HT-29 (cell line): ENCODE measurements around the gene OLA1. TPM values are rescaled to one million over a fixed set of nuclear protein-coding genes. Genes with fewer than 3 reads are reported as not detected.
"Not testable (repeated sequence)": the region's sequence is repeated elsewhere in the genome, so short reads cannot be mapped to it uniquely, and the experiment has no call there.

Experiments used
- DNase-seq: peaks from one replicate; pipeline ENCODE4 v3.0.0-alpha.2; 2015; ENCODE audit warnings: low spot score
- total RNA-seq: library from RNA; depleted of rRNA; stranded (reverse); fragments of >200 nt; shearing (Covaris generic); gene quantifications from 2 replicates; pipeline ENCODE4 v1.2.3, GENCODE V29; 2014; rRNA removed

The OLA1 gene
- 50.7 and 62.9 TPM in 2 replicates for total RNA-seq

- DNase-seq = peak; percentile 96
Observed at GRCh38 chr2:174248187-174248997, at the start of gene OLA1. Gene OLA1 (minus strand): TSS chr2:174248532. CDS start chr2:174246815, 1,717 bp downstream.

DNA sequence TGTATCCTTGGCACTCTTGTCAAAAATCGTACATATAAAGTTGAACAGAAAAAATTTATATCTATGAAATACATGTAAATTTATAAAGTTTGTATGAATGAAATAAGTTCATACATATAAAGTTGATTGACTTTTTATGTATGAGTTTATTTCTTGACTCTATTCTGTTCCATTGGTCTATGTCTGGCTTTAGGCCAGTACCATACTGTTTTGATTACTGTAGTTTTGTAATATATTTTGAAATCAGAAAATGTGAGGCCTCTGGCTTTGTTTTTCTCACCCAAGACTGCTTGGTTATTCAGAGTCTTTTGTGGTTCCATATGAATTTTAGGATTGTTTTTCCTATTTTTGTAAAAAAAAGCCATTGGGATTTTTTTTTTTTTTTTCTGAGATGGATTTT, 44.6 kb upstream of the OLA1 start:
- no peak for DNase-seq

DNA sequence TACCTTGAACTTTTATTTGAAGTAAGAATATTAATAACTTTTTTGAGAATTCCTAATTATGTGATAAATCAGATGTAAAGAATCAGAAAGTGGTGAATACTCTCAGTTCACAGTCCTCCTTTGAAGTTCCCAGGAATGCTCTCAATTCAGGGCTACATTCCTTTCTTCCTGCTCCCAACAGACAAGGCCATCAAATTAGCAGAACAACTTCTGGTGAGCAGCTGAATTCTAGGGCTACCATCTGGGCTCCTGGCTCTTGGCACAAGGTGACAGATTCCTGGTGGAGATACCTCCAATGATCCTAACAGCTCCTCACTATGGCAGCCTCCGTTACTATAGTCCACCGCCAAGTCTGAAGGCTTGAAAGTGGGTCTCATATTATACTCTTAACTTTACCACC, 37.8 kb upstream of the OLA1 start:
- no peak for DNase-seq

DNA sequence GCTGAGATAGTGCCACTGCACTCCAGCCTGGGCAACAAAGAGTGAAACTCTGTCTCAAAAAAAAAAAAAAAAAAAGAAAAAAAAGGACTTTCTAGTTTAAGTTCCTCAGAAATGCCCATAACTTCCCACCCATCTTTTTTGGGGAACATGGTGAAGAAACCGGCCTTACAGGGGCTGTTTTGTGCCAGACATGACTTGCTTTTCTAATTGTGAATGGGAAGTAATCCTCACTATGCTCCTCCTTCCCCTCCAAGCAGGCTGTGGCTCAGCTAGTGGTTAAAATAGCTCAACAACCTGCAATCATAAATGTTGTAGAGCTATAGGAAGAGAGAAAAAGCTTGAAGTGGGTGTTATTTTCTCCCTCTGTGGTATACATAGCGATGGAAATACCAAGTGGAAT, 34.1 kb upstream of the OLA1 start:
- DNase-seq = no peak

GRCh38 chr2:174281736-174282135, 33.4 kb upstream of the OLA1 start:
- DNase-seq = no peak

- DNase-seq = no peak
Observed at GRCh38 chr2:174280596-174280995, 32.3 kb upstream of the OLA1 start.

GRCh38 chr2:174270263-174270662, 21.9 kb upstream of the OLA1 start:
- not testable (repeated sequence) for DNase-seq

DNA sequence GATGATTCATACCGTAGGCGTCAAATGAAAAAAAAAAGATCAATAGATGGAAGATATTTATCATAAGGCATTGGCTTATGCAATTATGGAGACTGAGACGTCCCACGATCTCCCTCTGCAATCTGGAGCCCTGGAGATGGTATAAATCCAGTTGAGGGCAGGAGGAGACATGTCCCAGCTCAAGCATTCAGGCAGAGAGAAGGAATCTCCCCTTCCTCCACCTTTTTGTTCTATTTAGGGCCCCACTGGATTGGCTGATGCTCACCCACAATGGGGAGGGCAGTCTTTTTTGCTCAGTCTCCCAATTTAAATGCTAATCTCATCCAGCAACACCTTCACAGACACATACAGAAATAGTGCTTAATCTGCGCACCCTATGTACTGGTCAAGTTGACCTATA, 18.0 kb upstream of the OLA1 start:
- DNase-seq = no peak

DNA sequence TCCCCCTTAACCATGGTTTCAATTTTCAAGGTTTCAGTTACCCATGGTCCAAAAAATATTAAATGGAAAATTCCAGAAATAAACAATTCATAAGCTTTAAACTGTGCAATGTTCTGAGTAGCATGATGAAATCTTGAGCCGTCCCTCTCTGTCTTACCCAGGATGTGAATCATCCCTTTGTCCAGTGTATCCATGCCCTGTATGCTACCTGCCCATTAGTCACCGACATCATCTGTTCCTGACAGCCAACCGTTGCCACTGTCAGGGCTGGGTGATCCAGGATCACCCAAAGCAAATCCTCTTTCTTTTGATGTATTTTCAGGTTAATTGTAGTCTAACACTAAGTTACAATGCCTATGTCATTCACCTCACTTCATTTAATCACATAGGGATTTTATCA, 15.7 kb upstream of the OLA1 start:
- DNase-seq = peak; percentile 18

- DNase-seq = peak; percentile 20
Observed at GRCh38 chr2:174259981-174260380, 11.6 kb upstream of the OLA1 start.

GRCh38 chr2:174254267-174254666, 5.9 kb upstream of the OLA1 start:
- no peak for DNase-seq

GRCh38 chr2:174248998-174249592, 763 bp upstream of the OLA1 start:
- no peak for DNase-seq

GRCh38 chr2:174247474-174248186, 702 bp downstream of the OLA1 start:
- peak; percentile 65 for DNase-seq

- peak; percentile 65 for DNase-seq
Observed at GRCh38 chr2:174246944-174247381, 1.4 kb downstream of the OLA1 start.

- not testable (repeated sequence) for DNase-seq
Observed at GRCh38 chr2:174245628-174246027, 2.7 kb downstream of the OLA1 start.

- no peak for DNase-seq
Observed at GRCh38 chr2:174245065-174245464, 3.3 kb downstream of the OLA1 start.

- no peak for DNase-seq
Observed at GRCh38 chr2:174243812-174244211, 4.5 kb downstream of the OLA1 start.

DNA sequence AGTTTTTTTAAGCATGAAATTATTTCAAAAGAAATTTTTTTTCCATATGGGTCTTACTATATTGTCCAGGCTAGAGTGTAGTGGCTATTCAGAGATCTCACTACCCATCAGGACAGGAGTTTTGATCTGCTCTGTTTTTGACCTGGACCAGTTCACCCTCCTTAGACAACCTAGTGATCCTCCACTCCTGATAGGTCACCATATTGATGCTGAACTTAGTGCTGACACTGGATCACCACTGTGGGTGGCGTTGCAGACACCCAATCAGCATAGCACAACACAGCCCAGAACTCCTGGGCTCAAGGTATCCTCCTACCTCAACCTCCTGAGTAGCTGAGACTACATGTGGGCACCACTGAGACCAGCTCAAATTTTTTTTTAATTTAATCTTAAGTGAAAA, 8.2 kb downstream of the OLA1 start:
- no peak for DNase-seq

DNA sequence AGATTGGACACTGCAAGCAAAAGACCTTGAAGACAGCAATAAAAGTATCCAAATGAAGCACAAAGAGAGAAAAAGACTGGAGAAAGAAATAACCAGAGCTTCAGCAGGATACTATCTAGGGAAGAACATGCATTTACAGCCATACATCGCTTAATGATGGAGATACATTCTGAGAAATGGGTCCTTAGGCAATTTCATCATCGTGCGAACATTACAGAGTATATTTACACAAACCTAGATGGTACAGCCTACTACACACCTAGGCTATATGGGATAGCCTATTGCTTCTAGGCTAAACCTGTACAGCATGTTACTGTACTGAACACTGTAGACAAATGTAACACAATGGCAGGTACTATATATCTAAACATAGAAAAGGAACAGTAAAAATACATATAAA, 11.9 kb downstream of the OLA1 start:
- DNase-seq = no peak

GRCh38 chr2:174235680-174236079, 12.7 kb downstream of the OLA1 start:
- no peak for DNase-seq

DNA sequence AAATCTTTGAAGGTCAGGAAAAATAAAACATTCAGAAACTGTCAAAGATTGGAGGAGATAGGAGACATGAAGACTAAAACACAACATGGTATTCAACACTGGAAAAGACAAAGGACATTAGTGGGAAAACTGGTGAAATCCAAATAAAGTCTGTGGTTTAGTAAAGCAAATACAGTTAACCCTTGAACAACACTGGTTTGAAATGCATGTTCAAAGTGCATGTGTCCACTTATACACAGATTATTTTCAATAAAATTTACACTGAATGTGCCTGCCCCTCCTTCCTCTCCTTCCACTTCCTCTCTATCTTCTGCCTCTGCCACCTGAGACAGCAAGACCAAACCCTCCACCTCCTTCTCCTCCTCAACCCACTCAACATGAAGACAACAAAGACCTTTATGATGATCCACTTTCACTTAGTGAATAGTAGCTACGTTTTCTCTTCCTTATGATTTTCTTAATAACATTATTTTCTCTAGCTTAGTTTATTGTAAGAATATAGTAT, 14.5 kb downstream of the OLA1 start:
- peak; percentile 12 for DNase-seq

DNA sequence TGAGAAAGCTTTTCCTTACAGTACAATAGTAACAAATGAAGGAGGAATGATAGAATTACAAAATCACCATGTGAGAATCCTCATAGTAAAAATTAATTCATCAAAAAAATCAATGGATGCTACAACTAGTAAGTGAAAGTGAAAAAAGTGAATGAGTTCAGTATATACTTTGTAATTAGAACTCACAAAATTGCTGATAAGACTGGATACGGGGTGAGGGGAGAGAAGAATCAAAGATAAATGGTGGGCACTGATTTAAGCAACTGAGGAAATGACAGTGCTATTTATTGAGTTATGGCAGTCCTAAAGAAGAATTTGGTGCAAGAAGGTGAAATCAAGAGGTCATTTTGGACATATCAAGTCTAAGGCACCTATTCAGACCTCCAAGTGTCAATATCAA, 20.6 kb downstream of the OLA1 start:
- DNase-seq = no peak
